Measurements from ENCODE around the gene FBLN7.
"Not testable (repeated sequence)": the region's sequence is repeated elsewhere in the genome, so short reads cannot be mapped to it uniquely, and the experiment has no call there.

FBLN7 gene, protein sequence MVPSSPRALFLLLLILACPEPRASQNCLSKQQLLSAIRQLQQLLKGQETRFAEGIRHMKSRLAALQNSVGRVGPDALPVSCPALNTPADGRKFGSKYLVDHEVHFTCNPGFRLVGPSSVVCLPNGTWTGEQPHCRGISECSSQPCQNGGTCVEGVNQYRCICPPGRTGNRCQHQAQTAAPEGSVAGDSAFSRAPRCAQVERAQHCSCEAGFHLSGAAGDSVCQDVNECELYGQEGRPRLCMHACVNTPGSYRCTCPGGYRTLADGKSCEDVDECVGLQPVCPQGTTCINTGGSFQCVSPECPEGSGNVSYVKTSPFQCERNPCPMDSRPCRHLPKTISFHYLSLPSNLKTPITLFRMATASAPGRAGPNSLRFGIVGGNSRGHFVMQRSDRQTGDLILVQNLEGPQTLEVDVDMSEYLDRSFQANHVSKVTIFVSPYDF

DNA sequence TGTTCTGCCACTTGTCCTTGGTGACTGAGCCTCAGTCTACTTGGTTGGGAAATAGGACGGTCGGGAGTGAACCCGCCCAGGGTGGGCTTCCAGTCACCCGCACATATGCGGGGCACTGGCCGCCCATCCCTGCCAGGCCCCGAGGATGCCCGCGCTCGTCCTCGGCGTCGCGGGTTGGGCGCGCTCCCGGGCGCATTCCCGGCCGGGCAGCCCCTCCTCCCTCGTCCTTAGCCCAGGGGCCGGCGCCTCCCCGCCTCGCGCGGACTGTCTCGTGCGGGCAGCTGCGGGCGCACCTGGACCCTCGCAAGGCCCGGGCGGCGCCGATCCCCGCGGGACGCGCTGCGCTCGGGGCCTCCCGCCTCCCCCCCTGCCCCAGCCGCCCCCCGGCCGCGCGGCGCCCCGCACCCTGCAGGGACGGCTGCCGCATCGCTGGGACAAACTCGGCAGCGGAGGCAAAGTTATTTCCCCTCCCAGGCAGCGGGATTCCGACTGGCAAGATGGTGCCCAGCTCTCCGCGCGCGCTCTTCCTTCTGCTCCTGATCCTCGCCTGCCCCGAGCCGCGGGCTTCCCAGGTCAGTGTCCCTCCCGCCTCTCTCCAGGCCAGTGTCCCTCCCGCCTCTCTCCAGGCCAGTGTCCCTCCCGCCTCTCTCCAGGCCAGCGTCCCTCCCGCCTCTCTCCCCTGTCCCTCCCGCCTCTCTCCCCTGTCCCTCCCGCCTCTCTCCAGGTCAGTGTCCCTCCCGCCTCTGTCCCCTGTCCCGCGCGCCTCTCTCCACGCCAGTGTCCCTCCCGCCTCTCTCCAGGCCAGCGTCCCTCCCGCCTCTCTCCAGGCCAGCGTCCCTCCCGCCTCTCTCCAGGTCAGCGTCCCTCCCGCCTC, at the start of gene FBLN7:
Gene FBLN7, plus strand, starts transcription at position 227 of the 874 bp plus-strand sequence. Its CDS starts 271 bp downstream, at position 498.
- no peak for DNase-seq

GRCh38 chr2:112089375-112089774, 48.8 kb upstream of the FBLN7 start:
- no peak for DNase-seq

- no peak for DNase-seq
Measured at GRCh38 chr2:112092286-112093041, 45.7 kb upstream of the FBLN7 start.

- DNase-seq, result no peak
Measured at GRCh38 chr2:112093216-112093615, 45.0 kb upstream of the FBLN7 start.

GRCh38 chr2:112095681-112096080, 42.5 kb upstream of the FBLN7 start:
- no peak for DNase-seq

- DNase-seq, result no peak
Measured at GRCh38 chr2:112096098-112096497, 42.1 kb upstream of the FBLN7 start.

- DNase-seq, result no peak
Measured at GRCh38 chr2:112108178-112108832, 29.9 kb upstream of the FBLN7 start.

- DNase-seq, result no peak
Measured at GRCh38 chr2:112109278-112109677, 28.9 kb upstream of the FBLN7 start.

GRCh38 chr2:112110966-112111365, 27.2 kb upstream of the FBLN7 start:
- DNase-seq, result no peak

- DNase-seq, result not testable (repeated sequence)
Measured at GRCh38 chr2:112113354-112113753, 24.8 kb upstream of the FBLN7 start.

DNA sequence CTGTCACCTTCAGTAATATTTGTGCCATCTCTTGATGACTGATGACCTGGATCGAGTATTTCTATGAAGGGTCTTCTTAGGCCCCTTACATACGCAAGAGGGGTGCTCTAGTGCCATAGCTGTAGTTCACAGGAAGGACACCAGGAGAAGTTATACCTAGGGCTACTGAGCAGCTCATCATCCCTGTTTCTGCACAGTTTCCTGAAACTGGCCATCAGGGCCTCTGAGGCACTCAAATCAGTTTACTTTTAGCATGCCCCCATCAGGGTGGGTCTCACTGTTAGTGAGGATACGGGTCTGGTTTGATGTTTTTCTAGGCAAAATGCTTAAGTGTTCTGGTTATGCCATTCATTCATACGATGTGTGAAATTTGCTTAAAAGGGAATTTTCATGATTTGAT, 20.0 kb upstream of the FBLN7 start:
- no peak for DNase-seq

- DNase-seq, result peak; percentile 31 to 43
Measured at GRCh38 chr2:112121682-112122254, 16.4 kb upstream of the FBLN7 start.

- no peak for DNase-seq
Measured at GRCh38 chr2:112129060-112129459, 9.1 kb upstream of the FBLN7 start.

GRCh38 chr2:112133344-112133743, 4.8 kb upstream of the FBLN7 start:
- DNase-seq, result no peak

DNA sequence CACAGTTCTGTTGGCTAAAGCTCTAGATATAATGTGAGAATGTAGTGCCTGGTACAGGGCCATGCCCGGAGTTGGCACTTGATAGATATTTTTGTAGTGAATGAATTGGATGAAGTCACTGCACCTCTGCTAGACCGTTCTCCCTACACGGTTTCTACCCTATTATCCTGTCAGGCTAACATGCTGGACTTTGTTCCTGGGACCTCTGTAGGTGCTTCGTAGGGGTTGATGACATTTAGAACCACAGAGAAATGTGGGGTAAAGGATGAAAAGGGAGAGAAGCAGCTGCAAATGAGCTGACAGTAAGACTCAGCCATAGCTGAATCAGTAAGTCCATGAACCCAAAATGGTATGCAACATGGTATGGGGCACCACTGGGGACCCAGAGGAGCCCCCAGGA, 4.1 kb upstream of the FBLN7 start:
- DNase-seq, result no peak

DNA sequence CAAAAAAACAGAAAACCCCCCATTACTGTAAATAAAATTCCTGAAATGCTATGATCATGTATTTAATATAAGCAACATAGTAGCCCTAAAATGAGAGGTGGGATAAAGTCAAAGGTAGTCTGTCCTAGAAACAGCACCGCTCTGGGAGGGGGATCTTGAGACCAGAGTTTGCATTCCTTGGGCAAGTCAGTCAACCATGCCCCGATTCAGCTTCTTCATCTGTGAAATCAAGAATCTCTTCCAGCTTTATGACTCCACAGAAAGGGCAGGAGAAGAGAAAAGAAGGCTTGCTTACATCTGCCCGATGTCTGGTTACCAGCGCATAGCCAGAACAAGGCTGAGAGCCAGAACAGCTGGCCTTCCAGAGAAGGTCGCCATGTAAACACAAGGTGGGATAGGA, 2.1 kb upstream of the FBLN7 start:
- DNase-seq, result no peak

DNA sequence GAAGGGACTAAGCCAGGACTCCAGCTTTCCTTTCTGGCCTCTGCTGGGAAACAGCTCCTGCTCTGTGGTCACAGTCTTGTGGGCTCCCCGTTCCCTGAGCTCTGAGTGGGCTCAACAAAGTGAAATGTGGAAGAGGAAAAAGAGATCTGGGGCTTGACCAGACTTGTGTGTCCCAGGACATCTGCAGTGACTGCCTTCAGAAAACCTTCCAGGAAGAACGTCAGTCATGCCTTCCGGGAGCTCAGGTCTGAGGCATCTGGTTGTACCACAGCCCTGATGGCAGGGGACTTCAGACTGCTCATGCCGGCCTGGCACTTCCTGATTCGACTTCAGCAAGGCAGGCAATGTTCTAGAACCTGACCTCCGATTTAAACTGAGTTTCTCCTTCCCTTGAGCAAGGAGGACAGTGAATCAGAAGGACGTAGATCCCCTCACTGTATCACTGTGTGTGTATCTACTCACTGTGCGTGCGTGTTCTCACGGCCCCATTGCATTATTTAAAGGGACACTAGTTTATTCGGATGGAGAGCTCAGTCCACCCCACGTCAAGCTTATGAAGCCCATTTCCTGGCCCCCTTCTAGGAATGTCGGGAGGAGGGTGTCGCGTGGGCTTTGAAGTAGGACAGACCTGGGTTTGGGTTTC, 548 bp upstream of the FBLN7 start:
- DNase-seq, result no peak

GRCh38 chr2:112139033-112139614, 939 bp downstream of the FBLN7 start:
- DNase-seq, result not testable (repeated sequence)

DNA sequence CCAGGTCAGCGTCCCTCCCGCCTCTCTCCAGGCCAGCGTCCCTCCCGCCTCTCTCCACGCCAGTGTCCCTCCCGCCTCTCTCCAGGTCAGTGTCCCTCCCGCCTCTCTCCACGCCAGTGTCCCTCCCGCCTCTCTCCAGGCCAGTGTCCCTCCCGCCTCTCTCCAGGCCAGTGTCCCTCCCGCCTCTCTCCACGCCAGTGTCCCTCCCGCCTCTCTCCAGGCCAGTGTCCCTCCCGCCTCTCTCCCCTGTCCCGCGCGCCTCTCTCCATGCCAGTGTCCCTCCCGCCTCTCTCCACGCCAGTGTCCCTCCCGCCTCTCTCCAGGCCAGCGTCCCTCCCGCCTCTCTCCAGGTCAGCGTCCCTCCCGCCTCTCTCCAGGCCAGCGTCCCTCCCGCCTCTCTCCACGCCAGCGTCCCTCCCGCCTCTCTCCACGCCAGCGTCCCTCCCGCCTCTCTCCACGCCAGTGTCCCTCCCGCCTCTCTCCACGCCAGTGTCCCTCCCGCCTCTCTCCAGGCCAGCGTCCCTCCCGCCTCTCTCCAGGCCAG, 1.5 kb downstream of the FBLN7 start:
- not testable (repeated sequence) for DNase-seq

DNA sequence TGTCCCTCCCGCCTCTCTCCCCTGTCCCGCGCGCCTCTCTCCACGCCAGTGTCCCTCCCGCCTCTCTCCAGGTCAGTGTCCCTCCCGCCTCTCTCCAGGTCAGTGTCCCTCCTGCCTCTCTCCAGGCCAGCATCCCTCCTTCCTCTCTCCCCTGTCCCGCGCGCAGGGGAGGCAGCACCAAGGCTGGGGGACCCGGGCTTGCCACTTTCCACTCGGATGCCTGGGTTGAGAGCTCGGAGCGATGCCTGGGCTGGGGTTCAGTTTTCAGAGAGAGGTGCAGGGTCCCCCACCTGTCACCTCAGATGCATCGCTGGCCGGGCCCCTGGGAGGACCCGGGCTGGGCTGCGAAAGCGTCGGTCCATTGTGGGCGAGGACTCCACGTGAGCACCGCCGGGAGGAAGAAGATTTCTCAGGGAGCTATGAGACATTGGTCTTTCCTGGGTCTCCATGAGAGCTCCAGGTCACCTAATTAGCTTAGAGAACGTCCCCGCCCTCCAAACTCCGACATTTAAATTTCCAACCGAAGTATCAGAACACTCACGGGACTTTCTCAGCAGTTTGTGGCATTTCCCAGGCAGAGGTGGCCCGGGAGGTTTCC, 2.1 kb downstream of the FBLN7 start:
- DNase-seq, result no peak

All from stimulated activated CD4-positive, alpha-beta T cell treated with anti-CD3 and anti-CD28 coated beads, Interleukin-2, amount 100 ng/mL, for 48 hours (primary cell).